Glutamatergic neuron (in vitro differentiated cells): ENCODE measurements around the gene IL1RAP. TPM values are rescaled to one million over a fixed set of nuclear protein-coding genes. Genes with fewer than 3 reads are reported as not detected.
A peak's percentile ranks its signal among the peaks of the same experiment; 100 is the strongest.
"Not testable (repeated sequence)": the region's sequence is repeated elsewhere in the genome, so short reads cannot be mapped to it uniquely, and the experiment has no call there.

ENCODE experiments used
- DNase-seq: peaks from one replicate; pipeline ENCODE4 v3.0.0; 2022
- H3K27ac Mint-ChIP-seq: one replicate; pipeline ENCODE4 v1.8.0; 2020; ENCODE audit warnings: mild to moderate bottlenecking, mixed read lengths, inconsistent platforms; ENCODE audit not compliant: unreplicated experiment
- H3K27me3 Mint-ChIP-seq: one replicate; pipeline ENCODE4 v1.8.0; 2020; ENCODE audit warnings: mild to moderate bottlenecking, moderate library complexity, mixed read lengths, inconsistent platforms; ENCODE audit not compliant: unreplicated experiment
- H3K36me3 Mint-ChIP-seq: one replicate; pipeline ENCODE4 v1.8.0; 2020; ENCODE audit warnings: mild to moderate bottlenecking, mixed read lengths, inconsistent platforms; ENCODE audit not compliant: unreplicated experiment
- H3K4me1 Mint-ChIP-seq: one replicate; pipeline ENCODE4 v1.8.0; 2020; ENCODE audit warnings: mild to moderate bottlenecking, low read depth, mixed read lengths, inconsistent platforms; ENCODE audit not compliant: unreplicated experiment
- H3K4me3 Mint-ChIP-seq: one replicate; pipeline ENCODE4 v1.8.0; 2020; ENCODE audit warnings: mild to moderate bottlenecking, mixed read lengths, inconsistent platforms; ENCODE audit not compliant: unreplicated experiment
- H3K9me3 Mint-ChIP-seq: one replicate; pipeline ENCODE4 v1.8.0; 2020; ENCODE audit warnings: mild to moderate bottlenecking, moderate library complexity, mixed read lengths, inconsistent platforms; ENCODE audit not compliant: unreplicated experiment
- long read RNA-seq: library from polyadenylated mRNA; unstranded; transcript quantifications from one replicate; pipeline ENCODE4 v2.0.0, GENCODE V29; 2020; ENCODE audit not compliant: unreplicated experiment
- total RNA-seq: library from RNA; stranded (reverse); fragmentation: NEBNext Ultra II Directional; extraction: Animal tissue kit (Norgen Biotek cat#: 25700); gene quantifications from one replicate; pipeline ENCODE4 v1.2.1, GENCODE V29; 2021; ENCODE audit not compliant: unreplicated experiment
- TF ChIP-seq, protein P1 (sequence below): fragments of 200-600 bp; sonication (generic); IDR thresholded peaks from one replicate; pipeline ENCODE4 v1.5.0; 2021; ENCODE audit not compliant: partially characterized antibody, unreplicated experiment

IL1RAP gene
- 0.37 TPM for total RNA-seq
- long read RNA-seq: 0 reads

- Mint-ChIP-seq H3K36me3 (no peaks in the 10 kb centered on the region), H3K4me1 (no peaks in the 10 kb centered on the region), H3K9me3 (peaks cover 1% of the 10 kb centered on the region), H3K27me3 (peaks cover 4% of the 10 kb centered on the region), H3K4me3 (peak within 1 kb of the TSS; percentile 93), H3K27ac (no peak within 1 kb of the TSS)
- DNase-seq: peak; percentile 88
- TF ChIP-seq, protein P1, sequence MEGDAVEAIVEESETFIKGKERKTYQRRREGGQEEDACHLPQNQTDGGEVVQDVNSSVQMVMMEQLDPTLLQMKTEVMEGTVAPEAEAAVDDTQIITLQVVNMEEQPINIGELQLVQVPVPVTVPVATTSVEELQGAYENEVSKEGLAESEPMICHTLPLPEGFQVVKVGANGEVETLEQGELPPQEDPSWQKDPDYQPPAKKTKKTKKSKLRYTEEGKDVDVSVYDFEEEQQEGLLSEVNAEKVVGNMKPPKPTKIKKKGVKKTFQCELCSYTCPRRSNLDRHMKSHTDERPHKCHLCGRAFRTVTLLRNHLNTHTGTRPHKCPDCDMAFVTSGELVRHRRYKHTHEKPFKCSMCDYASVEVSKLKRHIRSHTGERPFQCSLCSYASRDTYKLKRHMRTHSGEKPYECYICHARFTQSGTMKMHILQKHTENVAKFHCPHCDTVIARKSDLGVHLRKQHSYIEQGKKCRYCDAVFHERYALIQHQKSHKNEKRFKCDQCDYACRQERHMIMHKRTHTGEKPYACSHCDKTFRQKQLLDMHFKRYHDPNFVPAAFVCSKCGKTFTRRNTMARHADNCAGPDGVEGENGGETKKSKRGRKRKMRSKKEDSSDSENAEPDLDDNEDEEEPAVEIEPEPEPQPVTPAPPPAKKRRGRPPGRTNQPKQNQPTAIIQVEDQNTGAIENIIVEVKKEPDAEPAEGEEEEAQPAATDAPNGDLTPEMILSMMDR: peak; percentile 82
Observed at GRCh38 chr3:190513409-190514370, at the start of gene IL1RAP. Gene IL1RAP (plus strand): TSS chr3:190514085. CDS start chr3:190564290, 50,205 bp downstream.

- TF ChIP-seq, protein P1: no peak
- no peak overlapping the region for H3K4me3 Mint-ChIP-seq
- H3K27ac Mint-ChIP-seq: no peak overlapping the region
- H3K27me3 Mint-ChIP-seq: no peaks in the 10 kb centered on the region
- peaks cover 10% of the 10 kb centered on the region for H3K36me3 Mint-ChIP-seq
- no peak for DNase-seq
- no peaks in the 10 kb centered on the region for H3K9me3 Mint-ChIP-seq
- no peaks in the 10 kb centered on the region for H3K4me1 Mint-ChIP-seq
Observed at GRCh38 chr3:190467922-190468321, 46.0 kb upstream of the IL1RAP start.

- H3K4me3 Mint-ChIP-seq, H3K27ac Mint-ChIP-seq, H3K9me3 Mint-ChIP-seq, H3K27me3 Mint-ChIP-seq, DNase-seq, H3K36me3 Mint-ChIP-seq, H3K4me1 Mint-ChIP-seq: not testable (repeated sequence)
Observed at GRCh38 chr3:190473261-190473660, 40.6 kb upstream of the IL1RAP start.

DNA sequence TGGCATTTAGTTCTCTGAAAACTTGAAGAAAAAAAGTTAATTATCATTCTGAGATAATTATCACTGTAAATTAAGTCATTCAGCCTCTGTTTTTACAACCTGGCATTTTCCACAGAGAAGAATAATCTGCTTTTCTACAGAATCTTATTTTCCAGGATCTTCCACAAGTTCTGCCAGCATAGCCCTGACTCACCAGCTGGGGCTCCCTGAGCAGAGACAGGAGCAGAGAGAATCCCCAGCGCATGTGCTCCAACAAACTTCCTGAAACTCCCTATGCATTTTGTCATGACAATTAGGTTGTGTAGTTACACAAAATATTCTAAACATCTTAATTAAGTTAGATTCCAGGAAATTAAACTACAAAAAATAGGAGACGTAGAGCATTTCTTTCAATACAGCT, 32.1 kb upstream of the IL1RAP start:
- Mint-ChIP-seq H3K27me3 (no peaks in the 10 kb centered on the region), H3K27ac (no peak overlapping the region), H3K9me3 (peaks cover 2% of the 10 kb centered on the region), H3K4me1 (peaks cover 2% of the 10 kb centered on the region), H3K36me3 (no peaks in the 10 kb centered on the region), H3K4me3 (no peak overlapping the region)
- TF ChIP-seq, protein P1: no peak
- no peak for DNase-seq

DNA sequence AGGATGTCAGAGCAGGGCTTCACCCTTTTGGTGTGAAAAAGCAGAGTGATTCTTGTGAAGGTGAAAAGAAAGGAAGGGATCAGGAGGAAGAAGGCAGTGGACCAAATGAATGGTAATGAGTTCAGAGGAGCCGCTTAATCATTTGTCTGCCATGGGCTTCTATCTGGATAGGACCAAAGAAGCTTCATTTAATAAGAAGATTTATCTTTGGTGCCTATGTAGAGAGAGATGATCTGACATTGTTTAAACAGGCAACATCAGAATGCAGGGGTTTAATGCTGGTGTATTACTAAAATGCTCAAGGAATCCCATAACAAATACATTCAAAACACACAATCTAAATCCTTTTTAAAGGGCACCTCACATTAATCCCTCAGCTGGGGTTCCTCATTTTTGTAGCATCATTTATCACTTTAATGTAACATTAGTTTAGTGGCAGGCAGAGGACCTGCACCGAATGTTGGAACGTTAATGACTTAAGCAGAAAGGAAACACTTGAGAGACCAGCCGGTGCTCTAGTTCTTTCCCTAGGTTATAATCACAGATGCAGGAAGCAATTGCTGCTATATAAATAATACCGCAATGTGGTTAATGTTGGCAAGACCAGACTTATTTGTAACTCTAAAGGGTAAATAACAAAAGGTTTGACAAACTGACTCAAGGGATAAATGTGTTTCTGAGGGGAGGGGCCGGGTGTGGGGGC, 27.9 kb upstream of the IL1RAP start:
- H3K27ac Mint-ChIP-seq: no peak overlapping the region
- H3K27me3 Mint-ChIP-seq: no peaks in the 10 kb centered on the region
- H3K9me3 Mint-ChIP-seq: no peaks in the 10 kb centered on the region
- H3K36me3 Mint-ChIP-seq: no peaks in the 10 kb centered on the region
- no peak overlapping the region for H3K4me3 Mint-ChIP-seq
- no peak for DNase-seq
- peaks cover 10% of the 10 kb centered on the region for H3K4me1 Mint-ChIP-seq
- TF ChIP-seq, protein P1: no peak
